Suprapubic skin (tissue), 4 donors: ENCODE measurements around the gene ZNF362. TPM values are rescaled to one million over a fixed set of nuclear protein-coding genes. Genes with fewer than 3 reads are reported as not detected.

Experiments
- DNase-seq, 2 donors: peaks; one replicate each; pipeline ENCODE4 v3.0.0-alpha.2; 2019; ENCODE audit warnings: low spot score in 2 of 2
- H3K27ac ChIP-seq: fragments of 200-600 bp; sonication (generic); one replicate; pipeline ENCODE4 v1.5.1; 2019
- H3K27me3 ChIP-seq: fragments of 200-600 bp; sonication (generic); one replicate; pipeline ENCODE4 v1.5.1; 2019
- H3K36me3 ChIP-seq: fragments of 200-600 bp; sonication (generic); one replicate; pipeline ENCODE4 v1.5.1; 2019
- H3K4me1 ChIP-seq: fragments of 200-600 bp; sonication (generic); one replicate; pipeline ENCODE4 v1.5.1; 2019
- H3K4me3 ChIP-seq: fragments of 200-600 bp; sonication (generic); one replicate; pipeline ENCODE4 v1.5.1; 2019; ENCODE audit warnings: mild to moderate bottlenecking
- H3K9me3 ChIP-seq: fragments of 200-600 bp; sonication (generic); one replicate; pipeline ENCODE4 v1.5.1; 2019
- CTCF ChIP-seq, 2 donors: fragments of 200-600 bp in 1 of 2; fragments of 450-650 bp in 1 of 2; sonication (generic) in 1 of 2; IDR thresholded peaks; one replicate each; pipeline ENCODE4 v1.5.1; 2016 to 2019; ENCODE audit warnings: antibody characterized with exemption in 2 of 2, mild to moderate bottlenecking in 1 of 2, moderate library complexity in 1 of 2
- EP300 ChIP-seq: sonication (generic); formaldehyde crosslinking; IDR thresholded peaks from one replicate; pipeline ENCODE4 v1.6.1; 2017; ENCODE audit warnings: antibody characterized with exemption
- POLR2A ChIP-seq, 2 donors: fragments of 450-650 bp; IDR thresholded peaks; one replicate each; pipeline ENCODE4 v1.6.1; 2017; ENCODE audit warnings: antibody characterized with exemption in 2 of 2, mild to moderate bottlenecking in 2 of 2, moderate library complexity in 2 of 2
- POLR2AphosphoS5 ChIP-seq, 3 donors: sonication (generic); formaldehyde crosslinking; IDR thresholded peaks; one replicate each; pipeline ENCODE4 v1.6.1; 2017; ENCODE audit warnings: antibody characterized with exemption in 3 of 3
- WGBS: methylation state at CpG from one replicate; pipeline ENCODE4 v1.1.5; 2018; 5-methylcytosine and 5-hydroxymethylcytosine counted together
- total RNA-seq, 4 donors: library from RNA; depleted of rRNA; stranded (reverse); fragments of >200 nt; gene quantifications; one replicate each; pipeline ENCODE4 v1.1.0, GENCODE V29; 2016

Gene ZNF362
- total RNA-seq, 4 donors from 2014 or later, result 18.7 to 23.9 (median 21.9) TPM

- H3K4me1 ChIP-seq, result peaks cover 73% of the 10 kb centered on the region
- no peaks in the 10 kb centered on the region for H3K27me3 ChIP-seq
- H3K36me3 ChIP-seq, result no peaks in the 10 kb centered on the region
- 19% methylated on average over 5 of the region's 5 CpGs for WGBS
- H3K9me3 ChIP-seq, result no peaks in the 10 kb centered on the region
- peak overlapping the region; percentile 94 for H3K27ac ChIP-seq
- peak overlapping the region; percentile 79 for H3K4me3 ChIP-seq
- no peak for TF ChIP-seq POLR2AphosphoS5 (IDR thresholded peaks at IDR 0.05)
- no peak for TF ChIP-seq POLR2A (IDR thresholded peaks at IDR 0.05)
- no peak for TF ChIP-seq CTCF (IDR thresholded peaks at IDR 0.05)
- TF ChIP-seq EP300, result no peak
- DNase-seq, result no peak
Measured at GRCh38 chr1:33347650-33347992, 91.3 kb downstream of the ZNF362 start.

GRCh38 chr1:33348194-33348593 is 91.9 kb downstream of the ZNF362 start:
- Histone ChIP-seq H3K27ac (peak overlapping the region; percentile 94), H3K9me3 (no peaks in the 10 kb centered on the region), H3K27me3 (no peaks in the 10 kb centered on the region), H3K4me1 (peaks cover 67% of the 10 kb centered on the region), H3K36me3 (no peaks in the 10 kb centered on the region), H3K4me3 (peak overlapping the region; percentile 79)
- DNase-seq, result no peak
- WGBS, result 26% methylated on average over 2 of the region's 2 CpGs
- TF ChIP-seq POLR2A (IDR thresholded peaks at IDR 0.05), result no peak

- TF ChIP-seq CTCF (IDR thresholded peaks at IDR 0.05), result no peak
- Histone ChIP-seq H3K9me3 (no peaks in the 10 kb centered on the region), H3K4me1 (peaks cover 62% of the 10 kb centered on the region), H3K36me3 (no peaks in the 10 kb centered on the region), H3K27me3 (no peaks in the 10 kb centered on the region), H3K27ac (peak overlapping the region; percentile 94), H3K4me3 (peak overlapping the region; percentile 79)
- WGBS, result 2% methylated on average over 11 of the region's 11 CpGs
- DNase-seq, result no peak
Measured at GRCh38 chr1:33348676-33349080, 92.4 kb downstream of the ZNF362 start.

- Histone ChIP-seq H3K36me3 (peaks cover under 1% of the 10 kb centered on the region), H3K27ac (peak overlapping the region; percentile 94), H3K4me3 (peak overlapping the region; percentile 79), H3K27me3 (no peaks in the 10 kb centered on the region), H3K9me3 (no peaks in the 10 kb centered on the region), H3K4me1 (peaks cover 57% of the 10 kb centered on the region)
- DNase-seq, result no peak
- 0% methylated on average over 45 of the region's 78 CpGs for WGBS
- TF ChIP-seq CTCF (IDR thresholded peaks at IDR 0.05), result no peak
- peak in 1 of 2 donors; percentile 46 for TF ChIP-seq POLR2A (IDR thresholded peaks at IDR 0.05)
Measured at GRCh38 chr1:33349081-33349759, 92.9 kb downstream of the ZNF362 start.

GRCh38 chr1:33349778-33350610 is 93.7 kb downstream of the ZNF362 start:
- under 1% methylated on average over 39 of the region's 104 CpGs for WGBS
- peaks cover 49% of the 10 kb centered on the region for H3K4me1 ChIP-seq

More at GRCh38 chr1:33349778-33350610, 93.7 kb downstream of the ZNF362 start:
- H3K27me3 ChIP-seq, result no peaks in the 10 kb centered on the region
- TF ChIP-seq POLR2A (IDR thresholded peaks at IDR 0.05) (no peak), POLR2AphosphoS5 (IDR thresholded peaks at IDR 0.05) (peak in 1 of 3 donors; percentile 79), CTCF (IDR thresholded peaks at IDR 0.05) (no peak), EP300 (no peak)
- H3K27ac ChIP-seq, result peak overlapping the region; percentile 94
- peaks cover 8% of the 10 kb centered on the region for H3K36me3 ChIP-seq
- H3K9me3 ChIP-seq, result no peaks in the 10 kb centered on the region
- DNase-seq, result peak; percentile 90 to 91
- H3K4me3 ChIP-seq, result peak overlapping the region; percentile 79

Other genes with a start within 250 kb of the ZNF362 start
- gene AK2, start 219.6 kb upstream of the ZNF362 start, total RNA-seq, result 100 to 1,000 TPM; 122 to 139 (median 125) TPM
- 1 to 10 TPM; 2.1 to 3.7 (median 3.2) TPM for gene AZIN2, start 175.3 kb upstream of the ZNF362 start, total RNA-seq
- 10 to 100 TPM; 25.8 to 41.4 (median 34.0) TPM for gene TRIM62, start 74.4 kb upstream of the ZNF362 start, total RNA-seq
- not detected for gene A3GALT2, start 64.6 kb downstream of the ZNF362 start, total RNA-seq
- gene PHC2, start 174.6 kb downstream of the ZNF362 start, total RNA-seq, result 10 to 100 TPM; 77.8 to 81.3 (median 79.5) TPM
- gene ZSCAN20, start 216.2 kb downstream of the ZNF362 start, total RNA-seq, result 1 to 10 TPM; 1.4 to 7.0 (median 3.2) TPM